Stimulated activated CD4-positive, alpha-beta T cell treated with anti-CD3 and anti-CD28 coated beads, Interleukin-1b, Interleukin-23, amount 100 ng/mL, for 24 hours (primary cell): ENCODE data around the gene HYLS1.
"Not testable (repeated sequence)": the region's sequence is repeated elsewhere in the genome, so short reads cannot be mapped to it uniquely, and the experiment has no call there.

Source experiments
- DNase-seq, 4 experiments: peaks; one replicate each; pipeline ENCODE4 v3.0.0-alpha.2; 2020; ENCODE audit warnings: low read depth in 4 of 4, low spot score in 1 of 4

The HYLS1 gene

DNA sequence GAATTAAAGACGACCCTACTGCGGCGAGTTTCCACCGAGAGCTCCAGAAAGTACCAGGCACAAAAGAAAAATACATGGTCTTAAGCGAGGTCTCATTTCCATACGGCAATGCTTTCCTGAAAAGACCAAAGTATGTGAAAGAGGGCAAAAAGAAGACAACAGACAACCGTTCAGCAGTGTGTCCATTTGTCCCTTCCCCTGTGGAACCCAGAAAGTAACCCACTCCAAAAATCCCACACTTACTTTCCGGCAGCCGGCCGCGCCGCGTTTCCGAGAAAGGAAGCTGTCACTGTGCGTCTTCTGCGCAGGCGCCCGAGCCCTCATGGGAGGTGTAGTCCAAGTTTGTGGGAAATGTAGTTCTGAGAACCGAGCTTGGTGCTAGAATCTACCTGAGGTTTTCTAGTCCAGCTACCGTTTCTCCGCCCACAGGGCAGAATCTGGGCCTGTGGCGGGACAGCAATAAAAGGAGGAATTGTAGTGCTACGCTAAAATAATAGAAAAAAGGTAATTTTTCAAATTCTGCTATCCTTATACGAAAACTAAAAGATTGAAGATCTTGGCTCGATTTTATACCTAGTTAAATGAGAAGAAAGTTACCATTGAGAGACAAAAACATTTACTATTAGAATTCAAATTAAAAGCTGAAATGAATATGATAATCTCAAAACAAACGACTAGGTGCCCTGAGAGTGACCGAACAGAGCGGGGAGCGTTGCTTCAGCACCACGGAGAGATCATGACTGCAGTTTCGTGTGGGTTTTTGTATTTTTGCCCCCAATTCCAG, 15.7 kb downstream of the HYLS1 start, which contains the start of gene PUS3:
TSS of gene PUS3 (minus strand) at position 280 of the 784 bp plus-strand sequence. CDS start 6,922 bp downstream, outside the sequence.
- peak; percentile 78 to 85 (median 82) for DNase-seq

DNA sequence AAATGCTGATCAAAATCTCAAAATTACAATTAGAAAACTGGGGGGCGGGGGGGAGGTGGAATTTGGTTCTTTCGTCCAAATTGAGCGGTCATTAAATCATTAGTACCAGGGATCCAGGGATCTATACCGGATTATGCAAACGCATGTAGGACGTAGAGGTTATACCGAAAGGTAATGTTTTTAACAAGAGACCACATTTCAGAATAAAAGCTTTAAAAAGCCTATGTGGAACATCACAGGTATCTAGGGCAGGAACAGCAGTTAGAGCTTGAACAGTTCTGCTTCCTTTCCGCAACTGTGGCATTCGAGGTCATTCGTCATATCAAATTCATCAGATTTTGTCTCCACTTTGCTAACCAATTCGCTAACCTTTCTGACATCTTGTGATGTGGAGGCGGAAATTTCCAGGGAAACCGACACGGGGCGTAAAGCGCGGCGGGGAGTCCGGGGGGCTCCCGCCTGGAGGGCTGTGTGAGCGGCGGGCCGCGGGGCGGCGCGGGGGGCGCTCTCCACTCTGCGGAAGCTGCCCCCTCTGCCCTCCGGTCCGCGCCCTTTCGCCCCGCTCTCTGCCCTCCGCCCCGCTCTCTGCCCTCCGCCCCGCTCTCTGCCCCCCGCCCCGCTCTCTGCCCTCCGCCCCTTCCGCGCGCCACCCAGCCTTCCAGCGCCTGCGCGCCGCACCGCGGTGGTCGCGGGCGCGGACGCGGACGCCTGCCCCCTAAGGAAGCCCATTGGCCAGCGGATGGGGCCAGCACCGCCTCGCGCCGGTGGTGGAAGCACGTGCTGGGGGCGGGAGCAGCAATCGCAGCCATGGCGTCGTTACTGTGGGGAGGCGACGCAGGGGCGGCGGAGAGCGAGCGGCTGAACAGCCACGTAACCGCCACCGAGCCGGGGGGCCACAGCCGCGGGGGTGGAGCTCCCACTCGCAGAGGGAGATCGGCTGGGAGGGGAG, 16.5 kb downstream of the HYLS1 start, which contains the start of gene DDX25:
TSS of gene DDX25 (plus strand) at position 798 of the 949 bp plus-strand sequence. CDS start at position 808, 10 bp downstream.
- no peak for DNase-seq

DNA sequence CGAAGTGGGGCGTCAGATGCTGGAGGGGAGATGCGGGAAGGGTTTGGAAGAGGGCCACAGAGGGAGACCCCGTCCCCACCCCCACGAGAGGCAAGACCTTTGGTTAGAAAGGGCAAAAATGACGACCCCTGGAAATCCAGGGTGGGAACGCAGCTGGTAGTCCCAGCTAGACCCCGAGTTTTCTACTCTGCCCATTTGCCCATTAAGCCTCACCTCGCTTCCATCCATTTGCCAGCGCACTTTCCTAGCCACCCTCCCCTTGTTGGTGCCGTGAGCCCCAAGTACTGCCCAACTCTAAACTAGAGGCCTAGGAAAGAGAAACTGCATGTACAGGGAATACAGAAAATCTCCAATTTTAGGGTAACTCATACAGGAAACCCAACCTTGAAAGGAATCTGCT, 17.2 kb downstream of the HYLS1 start:
- no peak for DNase-seq

DNA sequence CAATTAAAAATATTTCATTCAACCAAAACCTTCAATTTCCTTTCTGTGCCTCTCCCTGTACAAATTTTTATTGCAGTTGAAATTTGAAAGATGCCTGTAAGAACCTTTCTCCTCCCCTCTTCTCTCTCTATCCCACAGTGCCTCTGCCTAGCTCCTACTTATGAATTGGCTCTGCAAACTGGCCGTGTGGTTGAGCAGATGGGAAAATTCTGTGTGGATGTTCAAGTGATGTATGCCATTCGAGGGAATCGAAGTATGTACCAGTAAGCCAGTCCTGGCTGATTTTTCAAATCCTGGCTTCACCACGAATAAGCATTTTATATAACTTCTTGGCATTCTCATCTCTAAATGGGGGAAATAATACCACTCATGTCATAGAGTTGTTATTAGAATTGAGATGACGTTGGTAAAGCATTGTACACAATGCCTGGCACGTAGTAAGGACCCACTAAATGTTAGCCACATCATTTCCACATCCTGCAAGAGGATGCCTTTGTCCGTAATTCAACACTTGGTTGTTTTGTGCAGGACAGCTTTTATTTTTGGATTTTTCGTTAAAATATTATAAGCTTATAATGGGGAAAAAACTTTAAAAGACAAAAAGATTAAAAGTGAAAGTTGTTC, 22.9 kb downstream of the HYLS1 start:
- DNase-seq = no peak

DNA sequence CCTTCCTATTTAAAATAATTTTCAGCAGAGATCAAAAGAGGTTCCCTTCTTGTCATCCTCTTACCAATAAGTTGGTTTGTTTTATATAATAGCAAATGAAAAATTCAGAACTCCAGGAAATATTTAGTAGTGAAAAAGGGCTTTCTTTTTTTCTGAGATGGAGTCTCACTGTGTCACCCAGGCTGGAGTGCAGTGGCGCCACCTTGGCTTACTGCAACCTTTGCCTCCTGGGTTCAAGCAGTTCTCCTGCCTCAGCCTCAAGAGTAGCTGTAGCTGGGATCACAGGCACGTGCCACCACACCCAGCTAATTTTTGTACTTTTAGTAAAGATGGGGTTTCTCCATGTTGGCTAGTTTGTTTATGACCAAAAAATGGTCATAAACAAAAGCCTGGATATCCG, 27.1 kb downstream of the HYLS1 start:
- not testable (repeated sequence) for DNase-seq

DNA sequence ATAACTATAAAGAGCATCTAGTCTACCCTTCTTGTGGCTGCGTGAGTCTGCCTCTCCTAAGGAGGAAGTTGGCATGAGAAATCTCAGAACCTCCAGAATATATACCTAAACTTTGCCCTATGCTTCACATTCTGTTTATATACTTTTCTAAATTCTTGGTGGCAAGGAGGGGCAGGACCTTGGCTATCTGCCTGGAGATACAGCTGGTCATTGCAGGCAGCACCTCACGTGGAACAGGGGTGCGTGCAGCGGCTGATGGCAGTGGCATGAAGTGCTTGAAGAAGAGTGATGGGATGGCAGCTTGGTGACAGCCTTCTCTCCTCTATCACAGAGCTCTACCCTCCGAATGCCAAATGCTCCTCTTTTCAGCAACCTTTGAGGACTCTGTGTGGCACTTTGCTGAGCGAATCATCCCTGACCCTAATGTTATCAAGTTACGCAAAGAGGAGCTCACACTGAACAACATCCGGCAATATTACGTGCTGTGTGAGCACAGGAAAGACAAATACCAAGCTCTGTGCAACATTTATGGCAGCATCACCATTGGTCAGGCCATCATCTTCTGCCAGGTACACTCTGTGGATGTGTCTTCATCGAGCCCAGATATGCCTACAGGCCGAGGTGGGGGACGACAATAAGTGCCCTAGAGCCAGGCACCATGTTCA, 29.3 kb downstream of the HYLS1 start:
- no peak for DNase-seq

DNA sequence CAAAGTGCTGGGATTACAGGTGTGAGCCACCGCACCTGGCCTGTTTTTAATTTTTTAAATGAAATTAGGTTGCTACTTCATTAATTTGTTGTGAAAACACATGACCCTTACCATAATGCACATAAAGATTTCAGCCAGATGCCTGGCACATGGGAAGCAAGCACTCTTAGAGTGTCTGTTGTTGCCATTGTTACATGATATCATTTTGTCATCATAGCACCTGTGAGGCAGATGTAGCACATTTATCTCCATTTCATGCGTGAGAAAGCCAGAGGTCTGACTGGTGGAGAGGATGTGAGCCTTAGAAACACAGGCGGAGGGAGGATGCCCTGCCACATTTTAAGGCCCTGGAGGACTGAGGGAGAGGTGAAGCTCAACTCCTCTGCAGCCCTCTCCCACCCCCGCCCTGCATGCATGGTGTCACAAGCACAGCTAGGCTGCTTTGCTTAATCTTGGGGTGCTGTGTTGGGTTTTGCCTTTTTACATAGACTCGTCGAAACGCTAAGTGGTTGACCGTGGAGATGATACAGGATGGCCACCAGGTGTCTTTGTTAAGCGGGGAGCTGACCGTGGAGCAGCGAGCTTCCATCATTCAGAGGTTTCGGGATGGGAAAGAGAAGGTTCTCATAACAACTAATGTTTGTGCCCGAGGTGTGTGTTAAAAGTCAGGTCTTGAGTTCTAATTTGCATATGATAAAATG, 30.8 kb downstream of the HYLS1 start:
- DNase-seq = no peak

DNA sequence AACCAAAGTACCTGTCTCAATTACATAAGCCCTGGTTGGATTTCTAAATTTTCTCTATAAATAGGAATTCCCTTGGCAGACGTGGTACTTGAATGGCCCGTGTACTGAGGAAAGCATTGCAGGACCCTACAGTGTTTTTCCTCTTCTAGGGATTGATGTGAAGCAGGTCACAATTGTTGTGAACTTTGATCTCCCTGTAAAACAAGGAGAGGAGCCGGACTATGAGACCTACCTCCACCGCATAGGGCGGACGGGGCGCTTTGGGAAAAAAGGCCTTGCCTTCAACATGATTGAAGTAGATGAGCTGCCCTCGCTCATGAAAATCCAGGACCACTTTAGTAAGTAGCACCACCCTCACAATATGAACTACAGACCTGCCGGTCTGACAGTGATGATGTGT, 33.6 kb downstream of the HYLS1 start:
- DNase-seq = no peak

DNA sequence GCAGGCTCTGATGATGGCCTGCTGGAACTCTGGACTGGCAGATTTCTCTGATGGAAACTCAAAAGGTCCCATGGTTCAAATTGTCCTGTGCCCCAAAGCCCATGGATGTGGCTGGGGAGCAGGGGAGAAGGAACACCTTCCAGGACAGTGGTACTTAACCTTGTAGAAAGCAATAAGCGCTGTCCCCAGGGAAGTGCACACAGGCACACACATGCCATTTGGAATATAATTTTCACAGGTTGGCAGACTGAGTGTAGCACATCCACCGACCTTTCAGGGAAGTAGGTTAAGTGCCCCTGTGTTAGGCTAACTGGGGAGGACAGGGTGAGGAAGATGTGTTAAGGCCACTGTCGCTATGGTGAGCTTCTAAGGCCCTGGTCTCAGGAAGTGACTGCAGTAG, 34.7 kb downstream of the HYLS1 start:
- DNase-seq = no peak

DNA sequence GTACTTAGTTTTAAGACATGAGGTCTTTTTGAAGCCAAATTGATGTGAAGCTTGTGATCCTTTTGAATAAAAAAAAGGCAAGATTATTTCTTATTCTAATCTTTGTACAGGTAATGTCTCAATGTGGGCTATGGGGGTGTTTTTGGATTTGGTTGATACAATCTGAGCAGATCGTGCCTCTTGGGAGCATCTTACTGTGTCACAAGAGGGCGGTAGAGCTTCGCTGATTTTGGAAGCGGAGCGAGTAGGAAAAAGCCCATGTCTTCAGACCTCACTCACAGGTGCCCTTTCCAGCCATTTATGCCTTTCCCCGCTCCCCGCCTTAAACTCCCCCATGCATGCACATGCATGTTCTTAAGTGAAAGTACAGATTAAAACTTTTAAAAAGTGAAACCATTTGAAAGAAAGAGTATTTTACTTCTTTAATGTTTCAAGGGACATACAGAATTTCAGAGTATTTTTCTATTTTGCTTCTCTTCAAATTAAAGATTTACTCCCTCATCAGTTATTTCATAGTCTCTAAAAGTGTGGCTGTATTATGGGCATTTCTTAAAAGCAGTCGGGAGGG, 35.6 kb downstream of the HYLS1 start:
- DNase-seq = peak; percentile 21 to 38 (median 28)

DNA sequence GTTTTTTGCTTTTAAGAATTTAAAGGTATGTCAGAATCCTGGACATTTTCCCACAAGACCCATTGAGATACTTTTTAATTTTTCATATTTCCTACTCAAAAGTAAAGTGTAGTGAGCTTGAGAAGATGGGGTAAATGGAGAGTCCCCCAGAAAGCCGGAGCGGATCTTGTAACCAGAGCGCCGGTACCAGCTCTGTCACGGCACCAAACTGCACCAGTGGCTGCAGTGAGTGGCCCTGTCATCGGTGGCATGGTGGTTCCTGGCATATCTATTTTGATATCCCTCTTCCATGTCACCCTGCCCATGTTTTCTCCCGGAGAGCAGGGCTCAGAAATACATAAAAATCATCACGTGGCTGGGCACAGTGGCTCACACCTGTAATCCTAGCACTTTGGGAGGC, 36.2 kb downstream of the HYLS1 start:
- no peak for DNase-seq

DNA sequence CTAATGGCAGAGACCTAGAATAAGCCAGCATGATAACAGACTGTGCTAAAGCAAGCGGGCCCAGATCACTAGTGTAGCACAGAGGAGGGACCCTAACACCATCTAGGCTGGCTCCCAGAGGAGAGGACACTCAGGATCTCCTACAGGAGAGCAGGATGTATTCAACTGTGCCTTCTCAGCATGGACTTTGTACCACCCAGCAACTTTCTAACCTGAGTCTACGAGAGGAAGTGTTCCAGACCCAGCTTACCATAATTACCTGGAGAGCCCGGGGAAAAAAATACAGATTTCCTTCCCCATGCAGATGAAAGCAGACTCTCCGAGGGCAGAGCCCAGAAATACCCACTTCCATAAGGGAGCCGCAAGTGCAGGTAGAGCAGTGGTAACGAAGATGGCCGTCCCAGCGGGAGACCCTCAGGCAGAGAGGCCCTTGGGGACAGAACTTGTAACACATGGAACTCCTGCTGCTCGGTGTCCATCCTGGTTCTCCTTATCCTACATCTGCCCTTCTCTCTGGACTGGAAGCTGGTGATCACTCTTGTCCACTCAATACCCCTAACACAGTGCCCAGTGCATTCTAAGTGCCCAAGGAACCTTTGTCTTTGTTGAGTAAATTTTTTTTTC, 37.0 kb downstream of the HYLS1 start:
- DNase-seq = no peak

DNA sequence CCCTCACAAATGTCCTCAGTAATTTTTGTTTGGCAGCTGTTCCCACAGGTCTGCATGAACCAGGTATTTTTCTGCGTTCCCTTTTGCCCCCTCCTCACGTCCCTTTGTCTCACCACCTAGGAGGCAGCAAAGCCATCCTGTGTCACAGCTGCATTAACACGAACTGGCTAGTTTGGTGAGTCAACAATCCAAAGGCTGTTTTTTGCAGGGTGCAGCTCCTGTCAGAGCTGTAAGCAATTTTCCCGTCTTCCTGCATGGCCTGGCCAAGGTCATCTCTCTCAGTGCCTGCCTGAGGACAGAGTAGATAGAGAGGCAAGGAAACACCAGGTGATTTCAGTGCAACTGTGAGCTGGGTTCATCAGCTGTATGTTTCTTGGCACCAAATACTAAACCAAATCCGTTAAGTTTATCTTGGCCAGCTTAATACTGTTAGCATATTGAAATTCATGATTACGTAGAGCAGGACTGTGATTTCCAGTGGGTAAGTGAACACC, 37.8 kb downstream of the HYLS1 start:
- DNase-seq = no peak

DNA sequence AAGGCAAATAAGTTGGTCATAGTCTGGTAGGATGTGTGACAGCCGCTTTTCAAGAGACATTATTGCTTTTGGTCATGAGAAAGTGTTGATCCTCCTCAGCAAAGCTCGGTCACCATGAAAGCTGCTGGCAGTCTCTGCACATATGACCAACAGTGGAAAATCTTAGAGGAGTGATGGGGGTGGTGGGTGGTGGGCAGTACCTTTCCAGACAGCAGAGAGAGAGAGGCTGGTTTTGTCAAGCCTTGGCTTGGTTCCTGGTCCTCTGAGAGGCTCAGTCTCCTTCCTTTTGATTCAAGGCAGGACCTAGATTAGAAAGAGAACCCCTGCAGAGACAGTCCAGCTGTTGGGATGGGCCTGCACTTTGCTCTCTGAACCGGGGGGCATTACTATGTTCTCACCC, 38.3 kb downstream of the HYLS1 start:
- DNase-seq = no peak

DNA sequence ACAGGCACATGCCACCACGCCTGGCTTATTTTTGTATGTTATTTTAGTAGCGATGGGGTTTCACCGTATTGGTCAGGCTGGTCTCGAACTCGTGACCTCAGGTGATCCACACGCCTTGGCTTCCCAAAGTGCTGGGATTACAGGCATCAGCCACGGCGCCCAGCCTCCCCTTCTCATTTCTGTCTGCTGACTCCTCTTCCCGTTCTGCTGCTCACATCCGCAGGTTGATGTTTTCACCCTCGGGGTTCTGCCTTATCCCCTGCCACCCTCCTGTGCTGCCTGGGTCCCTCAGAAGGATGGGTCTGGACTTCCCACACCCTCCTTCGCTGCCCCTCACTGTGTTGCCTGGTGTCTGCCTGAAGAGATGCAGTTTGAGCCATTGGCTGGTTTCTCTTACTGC, 39.2 kb downstream of the HYLS1 start:
- DNase-seq = no peak

DNA sequence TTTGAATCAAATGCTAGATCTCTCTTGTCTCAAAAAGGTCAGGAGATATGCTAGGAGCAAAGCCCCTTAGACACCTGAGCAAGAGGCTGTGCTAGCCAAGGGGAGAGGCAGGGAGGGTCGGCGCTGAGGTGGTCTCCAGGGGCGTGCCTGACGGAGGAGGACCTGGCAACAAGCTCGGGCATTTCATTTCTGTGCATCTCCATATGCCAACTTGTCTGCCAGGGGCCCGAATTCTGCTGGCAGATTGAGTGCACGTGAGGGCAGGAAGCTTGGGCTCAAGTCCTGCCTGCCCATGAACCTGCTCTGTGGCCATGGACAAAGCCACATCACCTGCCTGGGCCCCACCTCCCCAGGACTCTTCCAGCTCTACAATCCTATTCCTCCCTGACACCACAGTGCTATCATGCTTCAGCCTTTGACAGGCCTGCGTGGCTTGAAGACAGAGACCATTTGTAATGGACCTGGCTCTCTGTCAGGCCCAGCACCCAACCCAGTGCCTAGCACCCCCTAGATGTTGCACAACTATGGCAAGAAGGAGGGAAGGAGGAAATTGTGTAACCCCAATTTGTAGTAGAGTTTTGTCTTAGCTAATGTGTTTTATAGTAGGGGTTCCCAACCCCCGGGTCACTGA, 42.1 kb downstream of the HYLS1 start:
- no peak for DNase-seq

DNA sequence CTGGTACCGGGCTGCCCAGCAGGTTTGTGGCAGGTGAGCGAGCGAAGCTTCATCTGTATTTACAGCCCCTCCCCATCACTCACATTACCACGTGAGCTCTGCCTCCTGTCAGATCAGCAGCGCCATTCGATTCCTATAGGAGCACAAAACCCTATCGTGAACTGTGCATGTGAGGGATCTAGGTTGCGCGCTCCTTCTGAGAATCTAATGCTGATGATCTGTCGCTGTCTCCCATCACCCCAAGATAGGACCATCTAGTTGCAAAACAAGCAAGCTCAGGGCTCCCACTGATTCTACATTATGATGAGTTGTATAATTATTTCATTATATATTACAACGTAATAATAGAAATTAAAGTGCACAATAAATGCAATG, 42.6 kb downstream of the HYLS1 start:
- DNase-seq = no peak

DNA sequence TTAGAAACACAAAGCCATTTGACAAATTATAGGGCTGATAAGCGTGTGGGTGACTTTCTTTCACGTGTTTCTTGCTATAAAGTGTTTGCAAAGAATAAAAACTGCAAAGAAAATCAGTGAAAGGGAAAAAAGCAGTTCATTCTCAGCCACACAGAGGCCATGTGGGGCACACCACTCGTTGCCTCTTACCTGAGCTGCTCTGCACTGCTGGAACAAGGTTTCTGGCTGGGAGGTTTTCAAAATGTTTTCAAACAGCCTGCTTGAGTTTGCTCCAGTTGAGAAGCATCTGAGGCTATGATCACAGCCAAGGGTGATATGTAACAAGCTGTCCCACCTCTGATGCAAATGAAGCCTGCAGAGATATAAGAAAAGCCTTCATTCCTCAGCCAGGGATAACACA, 43.6 kb downstream of the HYLS1 start:
- DNase-seq = no peak

DNA sequence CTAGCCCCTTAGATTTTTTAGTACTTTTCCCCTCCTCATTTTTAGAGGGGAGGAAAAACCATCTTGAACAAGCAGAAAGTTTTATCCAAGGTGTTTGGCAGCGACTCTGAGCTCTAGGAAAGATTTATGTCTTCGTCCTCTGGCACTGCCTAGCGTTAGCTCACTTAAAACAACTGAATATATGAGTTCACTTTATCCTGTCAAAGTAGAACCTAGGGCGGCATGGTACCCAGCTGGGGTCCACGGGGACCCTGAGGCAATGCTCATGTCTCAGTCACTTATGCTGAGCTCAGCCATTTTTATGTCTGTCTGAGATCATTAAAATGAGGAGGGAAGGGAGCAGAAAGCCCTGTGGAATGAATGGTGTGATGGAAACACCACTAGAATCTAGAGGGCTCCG, 44.2 kb downstream of the HYLS1 start:
- no peak for DNase-seq
